Right renal cortex interstitium (tissue), 3 donors: Measurements from ENCODE around the gene LMBRD1. TPM values are rescaled to one million over a fixed set of nuclear protein-coding genes. Genes with fewer than 3 reads are reported as not detected.

Experiments used
- DNase-seq, 3 donors: peaks; one replicate each; pipeline ENCODE4 v3.0.0-alpha.2; 2013; ENCODE audit warnings: low read depth in 3 of 3, low spot score in 2 of 3
- polyA plus RNA-seq, 3 donors: library from polyadenylated mRNA; unstranded; fragments of 120-200 nt; gene quantifications; one replicate each; pipeline ENCODE4 v1.2.1, GENCODE V29; 2013; ENCODE audit not compliant: insufficient read length in 3 of 3

Gene LMBRD1
- polyA plus RNA-seq, 3 donors: 162 to 170 (median 165) TPM

GRCh38 chr6:69647726-69648125, 149.1 kb downstream of the LMBRD1 start:
- no peak for DNase-seq

- DNase-seq: no peak
These were observed 153.1 kb downstream of the LMBRD1 start for GRCh38 chr6:69643688-69644087.

DNA sequence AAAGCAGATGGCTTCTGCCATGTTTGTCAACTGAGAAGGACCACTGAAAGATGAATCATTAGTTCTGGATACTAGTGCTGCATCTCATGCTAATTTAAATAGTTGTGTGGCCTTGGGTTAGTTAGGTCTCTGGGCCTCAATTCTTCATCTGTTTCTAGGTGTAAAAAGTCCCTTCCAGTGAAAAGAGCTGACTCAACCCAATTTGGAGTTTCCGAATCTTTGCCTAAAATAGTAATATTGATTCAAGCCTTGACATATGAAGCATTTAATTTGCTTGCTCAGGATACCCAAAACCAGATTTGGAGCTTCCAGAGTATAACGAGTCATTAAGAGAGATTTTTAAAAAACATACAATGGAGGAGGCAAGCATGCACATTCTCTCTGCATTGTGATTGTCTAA, 163.9 kb downstream of the LMBRD1 start:
- no peak for DNase-seq

DNA sequence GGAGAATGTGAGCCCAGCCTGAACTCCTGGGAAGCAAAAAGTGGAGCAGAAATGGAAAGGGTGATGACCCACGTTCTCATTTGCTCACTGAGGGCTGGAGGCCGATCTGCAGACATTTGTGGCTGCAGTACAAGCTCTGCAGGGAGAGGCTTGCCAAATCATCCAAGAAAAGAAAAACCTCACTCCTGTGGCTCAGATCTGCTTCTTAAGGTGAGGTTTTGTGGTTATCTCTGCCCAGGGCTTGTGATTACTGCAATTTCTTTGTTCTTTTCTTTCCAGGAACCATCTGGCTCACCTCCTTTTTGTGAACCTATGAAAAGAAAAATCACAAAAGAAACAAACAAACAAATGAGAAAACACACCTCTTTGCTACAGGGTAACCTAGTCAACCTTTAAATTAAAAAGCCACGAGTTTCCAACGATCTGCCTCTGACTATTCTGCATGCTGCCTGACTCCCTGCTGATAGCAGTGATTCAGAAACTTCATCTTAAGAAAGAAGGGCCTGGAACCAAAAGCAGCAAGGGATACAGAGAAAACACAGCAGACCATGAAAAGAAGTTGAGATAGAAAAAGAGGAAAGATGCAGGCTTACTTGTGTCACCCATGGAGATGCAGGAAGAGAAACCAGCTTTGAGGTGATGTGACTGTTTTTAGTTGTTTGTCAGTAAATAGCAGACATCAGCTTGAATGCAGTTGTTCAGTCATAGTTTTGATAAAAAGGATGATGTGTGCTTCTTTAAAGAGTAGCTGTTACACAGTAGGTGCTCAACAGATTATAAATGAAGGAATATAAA, 165.1 kb downstream of the LMBRD1 start:
- no peak for DNase-seq

DNA sequence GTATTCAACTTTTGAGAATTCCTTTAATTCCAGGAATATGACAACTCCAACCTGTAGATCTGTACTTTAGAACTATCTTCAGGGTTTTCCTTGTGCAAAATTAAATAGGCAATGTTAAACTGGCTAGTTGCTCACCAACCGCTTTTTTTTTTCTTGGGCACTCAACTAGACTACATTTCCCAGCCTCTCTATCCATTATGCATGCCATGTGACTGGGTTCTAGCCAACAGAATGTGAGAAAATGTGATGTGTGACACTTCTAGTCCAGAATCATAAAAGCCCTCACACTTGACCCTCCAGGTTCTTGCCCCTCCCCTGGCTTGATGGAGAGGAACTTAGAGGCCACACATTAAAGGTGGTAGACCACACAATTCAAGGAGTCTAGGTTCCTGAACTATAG, 166.0 kb downstream of the LMBRD1 start:
- no peak for DNase-seq

GRCh38 chr6:69627625-69628024, 169.2 kb downstream of the LMBRD1 start:
- no peak for DNase-seq

DNA sequence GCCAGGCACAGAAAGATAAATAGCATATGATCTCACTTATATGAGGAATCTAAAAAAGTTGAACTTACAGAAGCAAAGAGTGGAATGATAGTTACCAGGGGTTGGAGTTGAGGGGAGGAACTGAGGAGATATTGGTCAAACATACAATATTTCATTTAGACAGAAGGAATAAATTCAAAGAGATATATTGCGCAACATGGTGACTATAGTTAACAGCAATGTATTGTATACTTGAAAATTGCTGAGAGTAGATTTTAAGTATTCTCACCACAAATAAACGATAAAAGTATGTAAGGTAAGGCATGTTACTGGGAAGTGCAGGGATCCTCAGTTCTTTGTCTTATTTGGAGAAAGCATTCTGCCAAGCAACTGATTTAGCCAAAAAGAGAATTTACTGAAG, 171.9 kb downstream of the LMBRD1 start:
- DNase-seq: no peak

Other genes starting within 250 kb of the LMBRD1 start
- 1 to 10 TPM; 3.1 to 3.3 (median 3.1) TPM for gene COL19A1, start 69.5 kb upstream of the LMBRD1 start, polyA plus RNA-seq